ENCODE results near the gene NDUFV1. TPM values are rescaled to one million over a fixed set of nuclear protein-coding genes. Genes with fewer than 3 reads are reported as not detected.

NDUFV1 gene
- total RNA-seq, 1 donor from 2014 or later = 180 TPM

- Mint-ChIP-seq H3K36me3 (no peaks in the 10 kb centered on the region), H3K9me3 (no peaks in the 10 kb centered on the region), H3K27me3 (ENCODE audit: low read depth) (peaks cover under 1% of the 10 kb centered on the region), H3K4me1 (peaks cover 16% of the 10 kb centered on the region), H3K4me3 (no peak overlapping the region), H3K27ac (no peak overlapping the region)
- no peak for TF ChIP-seq CTCF (IDR thresholded peaks at IDR 0.05; ENCODE audit: unreplicated experiment)
- DNase-seq (ENCODE audit: low spot score in 2 of 2, unreplicated experiment in 2 of 2) = no peak
Observed at GRCh38 chr11:67611704-67612587, 5.2 kb downstream of the NDUFV1 start.

GRCh38 chr11:67612751-67613150, 6.0 kb downstream of the NDUFV1 start:
- no peak overlapping the region for H3K4me3 Mint-ChIP-seq
- peaks cover 5% of the 10 kb centered on the region for H3K27me3 Mint-ChIP-seq (ENCODE audit: low read depth)
- H3K4me1 Mint-ChIP-seq = peaks cover 12% of the 10 kb centered on the region
- no peaks in the 10 kb centered on the region for H3K9me3 Mint-ChIP-seq
- no peaks in the 10 kb centered on the region for H3K36me3 Mint-ChIP-seq
- DNase-seq (ENCODE audit: low spot score in 2 of 2, unreplicated experiment in 2 of 2) = no peak
- no peak overlapping the region for H3K27ac Mint-ChIP-seq
- no peak for TF ChIP-seq CTCF (IDR thresholded peaks at IDR 0.05; ENCODE audit: unreplicated experiment)

GRCh38 chr11:67613313-67613959, 6.7 kb downstream of the NDUFV1 start:
- peak overlapping the region; percentile 82 for H3K27ac Mint-ChIP-seq
- H3K27me3 Mint-ChIP-seq (ENCODE audit: low read depth) = peaks cover 9% of the 10 kb centered on the region
- H3K4me1 Mint-ChIP-seq = peaks cover 12% of the 10 kb centered on the region
- no peak for TF ChIP-seq CTCF (IDR thresholded peaks at IDR 0.05; ENCODE audit: unreplicated experiment)
- DNase-seq (ENCODE audit: low spot score in 2 of 2, unreplicated experiment in 2 of 2) = no peak
- no peaks in the 10 kb centered on the region for H3K9me3 Mint-ChIP-seq
- peak overlapping the region; percentile 62 for H3K4me3 Mint-ChIP-seq
- no peaks in the 10 kb centered on the region for H3K36me3 Mint-ChIP-seq

GRCh38 chr11:67613960-67614715, 7.4 kb downstream of the NDUFV1 start:
- peak; percentile 58 to 81 for DNase-seq (ENCODE audit: low spot score in 2 of 2, unreplicated experiment in 2 of 2)
- peaks cover 9% of the 10 kb centered on the region for H3K27me3 Mint-ChIP-seq (ENCODE audit: low read depth)
- H3K36me3 Mint-ChIP-seq = no peaks in the 10 kb centered on the region
- peak overlapping the region; percentile 82 for H3K27ac Mint-ChIP-seq
- no peaks in the 10 kb centered on the region for H3K9me3 Mint-ChIP-seq
- TF ChIP-seq CTCF (IDR thresholded peaks at IDR 0.05; ENCODE audit: unreplicated experiment) = peak; percentile 87
- peak overlapping the region; percentile 62 for H3K4me3 Mint-ChIP-seq
- H3K4me1 Mint-ChIP-seq = peaks cover 12% of the 10 kb centered on the region
